IPS-NIHi7 (cell line): ENCODE data around the gene NFIC.
"Not testable (repeated sequence)": the region's sequence is repeated elsewhere in the genome, so short reads cannot be mapped to it uniquely, and the experiment has no call there.

ENCODE experiments used
- DNase-seq: peaks from one replicate; pipeline ENCODE4 v3.0.0; 2012; ENCODE audit warnings: mixed read lengths; ENCODE audit errors: extremely low spot score

NFIC gene

GRCh38 chr19:3372413-3372812, 6.0 kb downstream of the NFIC start:
- DNase-seq = no peak

- no peak for DNase-seq
Observed at GRCh38 chr19:3373971-3374368, 7.6 kb downstream of the NFIC start.

GRCh38 chr19:3374369-3375112, 8.2 kb downstream of the NFIC start:
- DNase-seq = no peak

- no peak for DNase-seq
Observed at GRCh38 chr19:3375221-3376090, 9.1 kb downstream of the NFIC start.

- DNase-seq = not testable (repeated sequence)
Observed at GRCh38 chr19:3376091-3376455, 9.7 kb downstream of the NFIC start.

GRCh38 chr19:3378352-3379150, 12.2 kb downstream of the NFIC start:
- DNase-seq = no peak

GRCh38 chr19:3380829-3381228, 14.4 kb downstream of the NFIC start:
- DNase-seq = no peak

GRCh38 chr19:3381701-3382372, 15.5 kb downstream of the NFIC start:
- DNase-seq = no peak

GRCh38 chr19:3382460-3383100, 16.2 kb downstream of the NFIC start:
- DNase-seq = no peak

- no peak for DNase-seq
Observed at GRCh38 chr19:3383121-3383722, 16.8 kb downstream of the NFIC start.

GRCh38 chr19:3386447-3387234, 20.3 kb downstream of the NFIC start:
- no peak for DNase-seq

- DNase-seq = no peak
Observed at GRCh38 chr19:3387645-3388589, 21.5 kb downstream of the NFIC start.

GRCh38 chr19:3389446-3389778, 23.0 kb downstream of the NFIC start:
- DNase-seq = no peak

- DNase-seq = peak; percentile 64
Observed at GRCh38 chr19:3389876-3390371, 23.5 kb downstream of the NFIC start.

- not testable (repeated sequence) for DNase-seq
Observed at GRCh38 chr19:3391911-3392310, 25.5 kb downstream of the NFIC start.

- DNase-seq = no peak
Observed at GRCh38 chr19:3392480-3392879, 26.1 kb downstream of the NFIC start.

GRCh38 chr19:3396881-3397265, 30.5 kb downstream of the NFIC start:
- DNase-seq = no peak

GRCh38 chr19:3397266-3398022, 31.1 kb downstream of the NFIC start:
- no peak for DNase-seq
